WTC11 (cell line): ENCODE measurements around the gene ANO1. TPM values are rescaled to one million over a fixed set of nuclear protein-coding genes. Genes with fewer than 3 reads are reported as not detected.

Experiments
- ATAC-seq: fragments of 200-7000 bp; cut with Tn5 transposase; 2 replicates; pipeline ENCODE4 v1.10.0; 2021; ENCODE audit warnings: mild to moderate bottlenecking, moderate library complexity
- CTCF ChIA-PET: fragments of 300-600 bp; sonication (Branson Sonifier 250); formaldehyde crosslinking; loops from one replicate; lab custom pipeline; 2021; ENCODE audit warnings: antibody characterized with exemption; lab: Charles Lee
- POLR2A ChIA-PET: fragments of 350-600 bp; sonication (Branson Sonifier 250); formaldehyde crosslinking; loops from one replicate; lab custom pipeline; 2021; ENCODE audit warnings: antibody characterized with exemption; lab: Charles Lee
- DNase-seq: peaks from one replicate; pipeline ENCODE4 v3.0.0; 2021; ENCODE audit warnings: low spot score
- H3K27ac Mint-ChIP-seq: 2 replicates; pipeline ENCODE4 v1.8.0; 2021; ENCODE audit warnings: mixed read lengths
- H3K27me3 Mint-ChIP-seq: 2 replicates; pipeline ENCODE4 v1.8.0; 2021; ENCODE audit warnings: low read depth, mild to moderate bottlenecking, moderate library complexity, mixed read lengths
- H3K36me3 Mint-ChIP-seq: 2 replicates; pipeline ENCODE4 v1.8.0; 2021; ENCODE audit warnings: mixed read lengths
- H3K4me1 Mint-ChIP-seq: 2 replicates; pipeline ENCODE4 v1.8.0; 2022; ENCODE audit warnings: mixed read lengths
- H3K4me3 Mint-ChIP-seq: 2 replicates; pipeline ENCODE4 v1.8.0; 2021; ENCODE audit warnings: mild to moderate bottlenecking, moderate library complexity, mixed read lengths
- H3K9me3 Mint-ChIP-seq: 2 replicates; pipeline ENCODE4 v1.8.0; 2021; ENCODE audit warnings: mixed read lengths
- CBFB ChIP-seq: sonication (generic); formaldehyde crosslinking; IDR thresholded peaks from 2 replicates; pipeline ENCODE4 v1.8.1; 2022; ENCODE audit warnings: mild to moderate bottlenecking, low read depth, missing genetic modification reagents
- CREM ChIP-seq: sonication (generic); formaldehyde crosslinking; IDR thresholded peaks from 2 replicates; pipeline ENCODE4 v1.8.1; 2022; ENCODE audit warnings: mild to moderate bottlenecking, missing genetic modification reagents, moderate library complexity
- EMX1 ChIP-seq: fragments of 250-450 bp; sonication (Bioruptor Pico); IDR thresholded peaks from 2 replicates; pipeline ENCODE4 v1.8.0; 2021; ENCODE audit warnings: mild to moderate bottlenecking
- GABPB1 ChIP-seq: sonication (generic); formaldehyde crosslinking; IDR thresholded peaks from 2 replicates; pipeline ENCODE4 v1.8.1; 2023; ENCODE audit warnings: mild to moderate bottlenecking, missing genetic modification reagents
- JUN ChIP-seq: sonication (generic); formaldehyde crosslinking; IDR thresholded peaks from 2 replicates; pipeline ENCODE4 v1.8.0; 2023; ENCODE audit warnings: mild to moderate bottlenecking, missing genetic modification reagents
- KAT7 ChIP-seq: sonication (generic); formaldehyde crosslinking; IDR thresholded peaks from 2 replicates; pipeline ENCODE4 v1.8.1; 2023; ENCODE audit warnings: missing genetic modification reagents, mild to moderate bottlenecking, borderline replicate concordance
- MYBL2 ChIP-seq: sonication (generic); formaldehyde crosslinking; IDR thresholded peaks from 2 replicates; pipeline ENCODE4 v1.8.1; 2023; ENCODE audit warnings: mild to moderate bottlenecking, moderate library complexity, missing genetic modification reagents
- NFE2L1 ChIP-seq: sonication (generic); formaldehyde crosslinking; IDR thresholded peaks from 2 replicates; pipeline ENCODE4 v1.8.1; 2023; ENCODE audit warnings: missing genetic modification reagents
- NFYB ChIP-seq: sonication (generic); formaldehyde crosslinking; conservative IDR thresholded peaks from 2 replicates; pipeline ENCODE4 v1.8.0; 2022; ENCODE audit warnings: low read depth, missing genetic modification reagents
- NR2C2 ChIP-seq: sonication (generic); formaldehyde crosslinking; IDR thresholded peaks from 2 replicates; pipeline ENCODE4 v1.8.0; 2022; ENCODE audit warnings: mild to moderate bottlenecking, missing genetic modification reagents
- PRRX2 ChIP-seq: fragments of 250-450 bp; sonication (Bioruptor Pico); IDR thresholded peaks from 2 replicates; pipeline ENCODE4 v1.8.0; 2021; ENCODE audit warnings: mild to moderate bottlenecking
- SP1 ChIP-seq: sonication (generic); formaldehyde crosslinking; conservative IDR thresholded peaks from 2 replicates; pipeline ENCODE4 v1.8.1; 2022; ENCODE audit warnings: missing genetic modification reagents
- TCF7 ChIP-seq: sonication (generic); formaldehyde crosslinking; IDR thresholded peaks from 2 replicates; pipeline ENCODE4 v1.8.0; 2022; ENCODE audit warnings: mild to moderate bottlenecking, low read depth, missing genetic modification reagents, moderate library complexity
- TP53 ChIP-seq: sonication (generic); formaldehyde crosslinking; IDR thresholded peaks from 2 replicates; pipeline ENCODE4 v1.8.1; 2023; ENCODE audit warnings: mild to moderate bottlenecking, missing genetic modification reagents
- ZBTB21 ChIP-seq: sonication (generic); formaldehyde crosslinking; IDR thresholded peaks from 2 replicates; pipeline ENCODE4 v1.8.1; 2023; ENCODE audit warnings: mild to moderate bottlenecking, missing genetic modification reagents, borderline replicate concordance
- ZNF138 ChIP-seq: sonication (generic); formaldehyde crosslinking; conservative IDR thresholded peaks from 2 replicates; pipeline ENCODE4 v1.8.1; 2022; ENCODE audit warnings: mild to moderate bottlenecking, moderate library complexity, missing genetic modification reagents
- ZNF219 ChIP-seq: sonication (generic); formaldehyde crosslinking; IDR thresholded peaks from 2 replicates; pipeline ENCODE4 v1.8.0; 2023; ENCODE audit warnings: missing genetic modification reagents, mild to moderate bottlenecking, borderline replicate concordance
- total RNA-seq: library from RNA; stranded (reverse); gene quantifications from 3 replicates; pipeline ENCODE4 v1.2.3, GENCODE V29; 2021
- TF ChIP-seq, protein P1 (sequence below): fragments of 200-600 bp; IDR thresholded peaks from 2 replicates; pipeline ENCODE4 v1.8.0; 2022; ENCODE audit warnings: antibody characterized with exemption
- TF ChIP-seq, protein P2 (sequence below): fragments of 250-450 bp; sonication (Bioruptor Pico); IDR thresholded peaks from 2 replicates; pipeline ENCODE4 v1.9.0; 2021; ENCODE audit warnings: mild to moderate bottlenecking
- TF ChIP-seq, protein P3 (sequence below): sonication (generic); formaldehyde crosslinking; IDR thresholded peaks from 2 replicates; pipeline ENCODE4 v1.8.0; 2022; ENCODE audit warnings: mild to moderate bottlenecking, missing genetic modification reagents
- TF ChIP-seq, protein P4 (sequence below): sonication (generic); formaldehyde crosslinking; IDR thresholded peaks from 2 replicates; pipeline ENCODE4 v1.8.0; 2023; ENCODE audit warnings: missing genetic modification reagents, mild to moderate bottlenecking, borderline replicate concordance
- TF ChIP-seq, protein P5 (sequence below): sonication (generic); formaldehyde crosslinking; conservative IDR thresholded peaks from 2 replicates; pipeline ENCODE4 v1.8.1; 2023; ENCODE audit warnings: mild to moderate bottlenecking, low read depth, missing genetic modification reagents, moderate library complexity
- TF ChIP-seq, protein P6 (sequence below): sonication (generic); formaldehyde crosslinking; IDR thresholded peaks from 2 replicates; pipeline ENCODE4 v1.8.1; 2023; ENCODE audit warnings: mild to moderate bottlenecking, missing genetic modification reagents
- TF ChIP-seq, protein P7 (sequence below): sonication (generic); formaldehyde crosslinking; IDR thresholded peaks from 2 replicates; pipeline ENCODE4 v1.8.1; 2022; ENCODE audit warnings: mild to moderate bottlenecking, missing genetic modification reagents, moderate library complexity, borderline replicate concordance

Gene ANO1
- total RNA-seq, 1 experiment from 2014 or later: 4.1 TPM

DNA sequence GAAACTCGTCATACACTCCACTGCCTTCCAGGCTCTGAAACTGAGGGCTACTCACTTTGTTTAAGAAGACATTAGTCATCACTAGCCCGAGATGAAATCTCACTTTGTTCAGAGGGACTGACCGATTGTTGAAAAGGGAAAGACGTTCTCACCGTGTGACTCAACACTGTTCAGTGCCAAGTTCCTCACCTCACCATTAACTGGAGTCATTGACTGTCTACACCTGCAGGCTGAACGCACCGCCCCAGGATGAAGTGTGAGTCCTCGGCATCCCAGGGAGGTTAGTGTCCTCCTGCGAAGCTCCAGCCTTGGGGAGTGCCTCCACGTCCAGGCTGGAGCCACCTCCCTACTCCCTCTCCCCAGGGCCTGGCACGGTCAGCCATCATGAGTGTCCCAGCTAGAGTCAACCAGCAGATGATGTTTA lies 155.4 kb downstream of the ANO1 start (continued):
- TF ChIP-seq TCF7 (CRISPR knock-in tag) (no peak), NR2C2 (CRISPR knock-in tag) (no peak), SP1 (CRISPR knock-in tag) (no peak), ZNF138 (CRISPR knock-in tag) (no peak), KAT7 (CRISPR knock-in tag) (no peak), TP53 (CRISPR knock-in tag) (no peak), ZBTB21 (no peak), JUN (CRISPR knock-in tag) (no peak), NFYB (CRISPR knock-in tag) (no peak), PRRX2 (no peak)
- TF ChIP-seq, protein P1, sequence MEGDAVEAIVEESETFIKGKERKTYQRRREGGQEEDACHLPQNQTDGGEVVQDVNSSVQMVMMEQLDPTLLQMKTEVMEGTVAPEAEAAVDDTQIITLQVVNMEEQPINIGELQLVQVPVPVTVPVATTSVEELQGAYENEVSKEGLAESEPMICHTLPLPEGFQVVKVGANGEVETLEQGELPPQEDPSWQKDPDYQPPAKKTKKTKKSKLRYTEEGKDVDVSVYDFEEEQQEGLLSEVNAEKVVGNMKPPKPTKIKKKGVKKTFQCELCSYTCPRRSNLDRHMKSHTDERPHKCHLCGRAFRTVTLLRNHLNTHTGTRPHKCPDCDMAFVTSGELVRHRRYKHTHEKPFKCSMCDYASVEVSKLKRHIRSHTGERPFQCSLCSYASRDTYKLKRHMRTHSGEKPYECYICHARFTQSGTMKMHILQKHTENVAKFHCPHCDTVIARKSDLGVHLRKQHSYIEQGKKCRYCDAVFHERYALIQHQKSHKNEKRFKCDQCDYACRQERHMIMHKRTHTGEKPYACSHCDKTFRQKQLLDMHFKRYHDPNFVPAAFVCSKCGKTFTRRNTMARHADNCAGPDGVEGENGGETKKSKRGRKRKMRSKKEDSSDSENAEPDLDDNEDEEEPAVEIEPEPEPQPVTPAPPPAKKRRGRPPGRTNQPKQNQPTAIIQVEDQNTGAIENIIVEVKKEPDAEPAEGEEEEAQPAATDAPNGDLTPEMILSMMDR: no peak
- TF ChIP-seq, protein P2, sequence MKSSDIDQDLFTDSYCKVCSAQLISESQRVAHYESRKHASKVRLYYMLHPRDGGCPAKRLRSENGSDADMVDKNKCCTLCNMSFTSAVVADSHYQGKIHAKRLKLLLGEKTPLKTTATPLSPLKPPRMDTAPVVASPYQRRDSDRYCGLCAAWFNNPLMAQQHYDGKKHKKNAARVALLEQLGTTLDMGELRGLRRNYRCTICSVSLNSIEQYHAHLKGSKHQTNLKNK (CRISPR knock-in tag): no peak
- TF ChIP-seq, protein P3, sequence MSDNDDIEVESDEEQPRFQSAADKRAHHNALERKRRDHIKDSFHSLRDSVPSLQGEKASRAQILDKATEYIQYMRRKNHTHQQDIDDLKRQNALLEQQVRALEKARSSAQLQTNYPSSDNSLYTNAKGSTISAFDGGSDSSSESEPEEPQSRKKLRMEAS (CRISPR knock-in tag): no peak
- TF ChIP-seq, protein P4, sequence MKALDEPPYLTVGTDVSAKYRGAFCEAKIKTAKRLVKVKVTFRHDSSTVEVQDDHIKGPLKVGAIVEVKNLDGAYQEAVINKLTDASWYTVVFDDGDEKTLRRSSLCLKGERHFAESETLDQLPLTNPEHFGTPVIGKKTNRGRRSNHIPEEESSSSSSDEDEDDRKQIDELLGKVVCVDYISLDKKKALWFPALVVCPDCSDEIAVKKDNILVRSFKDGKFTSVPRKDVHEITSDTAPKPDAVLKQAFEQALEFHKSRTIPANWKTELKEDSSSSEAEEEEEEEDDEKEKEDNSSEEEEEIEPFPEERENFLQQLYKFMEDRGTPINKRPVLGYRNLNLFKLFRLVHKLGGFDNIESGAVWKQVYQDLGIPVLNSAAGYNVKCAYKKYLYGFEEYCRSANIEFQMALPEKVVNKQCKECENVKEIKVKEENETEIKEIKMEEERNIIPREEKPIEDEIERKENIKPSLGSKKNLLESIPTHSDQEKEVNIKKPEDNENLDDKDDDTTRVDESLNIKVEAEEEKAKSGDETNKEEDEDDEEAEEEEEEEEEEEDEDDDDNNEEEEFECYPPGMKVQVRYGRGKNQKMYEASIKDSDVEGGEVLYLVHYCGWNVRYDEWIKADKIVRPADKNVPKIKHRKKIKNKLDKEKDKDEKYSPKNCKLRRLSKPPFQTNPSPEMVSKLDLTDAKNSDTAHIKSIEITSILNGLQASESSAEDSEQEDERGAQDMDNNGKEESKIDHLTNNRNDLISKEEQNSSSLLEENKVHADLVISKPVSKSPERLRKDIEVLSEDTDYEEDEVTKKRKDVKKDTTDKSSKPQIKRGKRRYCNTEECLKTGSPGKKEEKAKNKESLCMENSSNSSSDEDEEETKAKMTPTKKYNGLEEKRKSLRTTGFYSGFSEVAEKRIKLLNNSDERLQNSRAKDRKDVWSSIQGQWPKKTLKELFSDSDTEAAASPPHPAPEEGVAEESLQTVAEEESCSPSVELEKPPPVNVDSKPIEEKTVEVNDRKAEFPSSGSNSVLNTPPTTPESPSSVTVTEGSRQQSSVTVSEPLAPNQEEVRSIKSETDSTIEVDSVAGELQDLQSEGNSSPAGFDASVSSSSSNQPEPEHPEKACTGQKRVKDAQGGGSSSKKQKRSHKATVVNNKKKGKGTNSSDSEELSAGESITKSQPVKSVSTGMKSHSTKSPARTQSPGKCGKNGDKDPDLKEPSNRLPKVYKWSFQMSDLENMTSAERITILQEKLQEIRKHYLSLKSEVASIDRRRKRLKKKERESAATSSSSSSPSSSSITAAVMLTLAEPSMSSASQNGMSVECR (CRISPR knock-in tag): no peak

DNA sequence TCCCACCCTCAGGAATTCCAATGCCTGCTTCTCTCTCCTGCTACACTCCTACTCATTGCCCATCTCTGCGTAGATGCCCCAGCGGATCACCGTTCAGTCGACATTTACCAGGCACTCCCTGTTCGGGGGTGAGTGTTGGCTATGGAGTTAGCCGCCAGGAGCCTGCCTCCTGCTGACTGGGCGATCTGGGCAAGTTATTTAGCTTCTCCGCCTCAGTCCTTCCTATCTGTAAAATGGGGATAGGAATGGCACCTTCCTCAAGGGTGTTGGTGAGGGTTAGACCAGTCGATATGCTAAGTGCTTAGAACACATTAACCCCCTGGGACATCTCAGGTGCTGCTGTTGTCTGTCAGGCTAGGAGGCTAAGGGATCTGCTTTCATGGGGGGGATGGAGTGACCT lies 155.8 kb downstream of the ANO1 start:
- ChIA-PET POLR2A (no interaction called here), CTCF (no interaction called here)
- ATAC-seq (no peak), DNase-seq (no peak)
- H3K4me3 Mint-ChIP-seq: no peak overlapping the region
- H3K9me3 Mint-ChIP-seq: 0 out of 2 replicates have a peak, but pooled peaks cover 5% of the 10 kb centered on the region
- H3K27ac Mint-ChIP-seq: no peak overlapping the region; the same call in 1 of the 2 replicates
- H3K4me1 Mint-ChIP-seq: no peaks in the 10 kb centered on the region
- no peaks in the 10 kb centered on the region for H3K27me3 Mint-ChIP-seq
- no peaks in the 10 kb centered on the region for H3K36me3 Mint-ChIP-seq
- TF ChIP-seq NFE2L1 (no peak), ZNF219 (CRISPR knock-in tag) (no peak), EMX1 (CRISPR knock-in tag) (no peak), CREM (CRISPR knock-in tag) (no peak), GABPB1 (CRISPR knock-in tag) (no peak), CBFB (CRISPR knock-in tag) (no peak), MYBL2 (CRISPR knock-in tag) (no peak)
- TF ChIP-seq, protein P5, sequence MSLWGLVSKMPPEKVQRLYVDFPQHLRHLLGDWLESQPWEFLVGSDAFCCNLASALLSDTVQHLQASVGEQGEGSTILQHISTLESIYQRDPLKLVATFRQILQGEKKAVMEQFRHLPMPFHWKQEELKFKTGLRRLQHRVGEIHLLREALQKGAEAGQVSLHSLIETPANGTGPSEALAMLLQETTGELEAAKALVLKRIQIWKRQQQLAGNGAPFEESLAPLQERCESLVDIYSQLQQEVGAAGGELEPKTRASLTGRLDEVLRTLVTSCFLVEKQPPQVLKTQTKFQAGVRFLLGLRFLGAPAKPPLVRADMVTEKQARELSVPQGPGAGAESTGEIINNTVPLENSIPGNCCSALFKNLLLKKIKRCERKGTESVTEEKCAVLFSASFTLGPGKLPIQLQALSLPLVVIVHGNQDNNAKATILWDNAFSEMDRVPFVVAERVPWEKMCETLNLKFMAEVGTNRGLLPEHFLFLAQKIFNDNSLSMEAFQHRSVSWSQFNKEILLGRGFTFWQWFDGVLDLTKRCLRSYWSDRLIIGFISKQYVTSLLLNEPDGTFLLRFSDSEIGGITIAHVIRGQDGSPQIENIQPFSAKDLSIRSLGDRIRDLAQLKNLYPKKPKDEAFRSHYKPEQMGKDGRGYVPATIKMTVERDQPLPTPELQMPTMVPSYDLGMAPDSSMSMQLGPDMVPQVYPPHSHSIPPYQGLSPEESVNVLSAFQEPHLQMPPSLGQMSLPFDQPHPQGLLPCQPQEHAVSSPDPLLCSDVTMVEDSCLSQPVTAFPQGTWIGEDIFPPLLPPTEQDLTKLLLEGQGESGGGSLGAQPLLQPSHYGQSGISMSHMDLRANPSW (CRISPR knock-in tag): no peak
- TF ChIP-seq, protein P6, sequence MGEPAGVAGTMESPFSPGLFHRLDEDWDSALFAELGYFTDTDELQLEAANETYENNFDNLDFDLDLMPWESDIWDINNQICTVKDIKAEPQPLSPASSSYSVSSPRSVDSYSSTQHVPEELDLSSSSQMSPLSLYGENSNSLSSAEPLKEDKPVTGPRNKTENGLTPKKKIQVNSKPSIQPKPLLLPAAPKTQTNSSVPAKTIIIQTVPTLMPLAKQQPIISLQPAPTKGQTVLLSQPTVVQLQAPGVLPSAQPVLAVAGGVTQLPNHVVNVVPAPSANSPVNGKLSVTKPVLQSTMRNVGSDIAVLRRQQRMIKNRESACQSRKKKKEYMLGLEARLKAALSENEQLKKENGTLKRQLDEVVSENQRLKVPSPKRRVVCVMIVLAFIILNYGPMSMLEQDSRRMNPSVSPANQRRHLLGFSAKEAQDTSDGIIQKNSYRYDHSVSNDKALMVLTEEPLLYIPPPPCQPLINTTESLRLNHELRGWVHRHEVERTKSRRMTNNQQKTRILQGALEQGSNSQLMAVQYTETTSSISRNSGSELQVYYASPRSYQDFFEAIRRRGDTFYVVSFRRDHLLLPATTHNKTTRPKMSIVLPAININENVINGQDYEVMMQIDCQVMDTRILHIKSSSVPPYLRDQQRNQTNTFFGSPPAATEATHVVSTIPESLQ (CRISPR knock-in tag): no peak
- TF ChIP-seq, protein P7, sequence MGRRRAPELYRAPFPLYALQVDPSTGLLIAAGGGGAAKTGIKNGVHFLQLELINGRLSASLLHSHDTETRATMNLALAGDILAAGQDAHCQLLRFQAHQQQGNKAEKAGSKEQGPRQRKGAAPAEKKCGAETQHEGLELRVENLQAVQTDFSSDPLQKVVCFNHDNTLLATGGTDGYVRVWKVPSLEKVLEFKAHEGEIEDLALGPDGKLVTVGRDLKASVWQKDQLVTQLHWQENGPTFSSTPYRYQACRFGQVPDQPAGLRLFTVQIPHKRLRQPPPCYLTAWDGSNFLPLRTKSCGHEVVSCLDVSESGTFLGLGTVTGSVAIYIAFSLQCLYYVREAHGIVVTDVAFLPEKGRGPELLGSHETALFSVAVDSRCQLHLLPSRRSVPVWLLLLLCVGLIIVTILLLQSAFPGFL (CRISPR knock-in tag): no peak
